Stimulated activated CD4-positive, alpha-beta T cell treated with anti-CD3 and anti-CD28 coated beads, TNF-alpha, amount 100 ng/mL, for 1 hour (primary cell): Measurements from ENCODE around the gene PLEKHA7.

ENCODE experiments used
- DNase-seq, 3 donors: peaks; one replicate each; pipeline ENCODE4 v3.0.0-alpha.2; 2020; ENCODE audit warnings: low read depth in 3 of 3, low spot score in 1 of 3

The PLEKHA7 gene

GRCh38 chr11:16946477-16947282 is 67.5 kb downstream of the PLEKHA7 start:
- DNase-seq, result no peak

- no peak for DNase-seq
Observed at GRCh38 chr11:16945671-16946469, 68.3 kb downstream of the PLEKHA7 start.

GRCh38 chr11:16942911-16943310 is 71.3 kb downstream of the PLEKHA7 start:
- no peak for DNase-seq

GRCh38 chr11:16942342-16942741 is 71.9 kb downstream of the PLEKHA7 start:
- DNase-seq, result no peak

GRCh38 chr11:16941935-16942334 is 72.3 kb downstream of the PLEKHA7 start:
- DNase-seq, result no peak

GRCh38 chr11:16938061-16938460 is 76.2 kb downstream of the PLEKHA7 start:
- no peak for DNase-seq

GRCh38 chr11:16936643-16937042 is 77.6 kb downstream of the PLEKHA7 start:
- DNase-seq, result no peak

- DNase-seq, result no peak
Observed at GRCh38 chr11:16935518-16936302, 78.5 kb downstream of the PLEKHA7 start.

- no peak for DNase-seq
Observed at GRCh38 chr11:16933756-16934603, 80.2 kb downstream of the PLEKHA7 start.

GRCh38 chr11:16933291-16933690 is 80.9 kb downstream of the PLEKHA7 start:
- no peak for DNase-seq

GRCh38 chr11:16928044-16928443 is 86.2 kb downstream of the PLEKHA7 start:
- no peak for DNase-seq

GRCh38 chr11:16926883-16927626 is 87.2 kb downstream of the PLEKHA7 start:
- no peak for DNase-seq

- no peak for DNase-seq
Observed at GRCh38 chr11:16925561-16926065, 88.6 kb downstream of the PLEKHA7 start.

GRCh38 chr11:16924826-16925560 is 89.2 kb downstream of the PLEKHA7 start:
- no peak for DNase-seq

GRCh38 chr11:16924462-16924825 is 89.8 kb downstream of the PLEKHA7 start:
- DNase-seq, result no peak

GRCh38 chr11:16923987-16924386 is 90.2 kb downstream of the PLEKHA7 start:
- DNase-seq, result no peak

- no peak for DNase-seq
Observed at GRCh38 chr11:16921668-16922067, 92.5 kb downstream of the PLEKHA7 start.

GRCh38 chr11:16921019-16921418 is 93.2 kb downstream of the PLEKHA7 start:
- no peak for DNase-seq

- DNase-seq, result no peak
Observed at GRCh38 chr11:16920559-16920958, 93.7 kb downstream of the PLEKHA7 start.
